Activated naive CD4-positive, alpha-beta T cell treated with anti-CD3 and anti-CD28 coated beads, Interleukin-2, amount 10 ng/mL, durations not matched to agents 7 days and 5 days (primary cell): ENCODE measurements around the gene ANGPT4.
A peak's percentile ranks its signal among the peaks of the same experiment; 100 is the strongest.

Experiments
- CTCF ChIA-PET: fragments of 350-600 bp; sonication (Branson Sonifier 250); formaldehyde crosslinking; loops from one replicate; lab custom pipeline; 2021; ENCODE audit warnings: antibody characterized with exemption; lab: Charles Lee
- DNase-seq: peaks from one replicate; pipeline ENCODE4 v3.0.0-alpha.2; 2020
- H3K27ac Mint-ChIP-seq: one replicate; pipeline ENCODE4 v1.8.0; 2021; ENCODE audit warnings: mild to moderate bottlenecking, moderate library complexity, mixed read lengths
- H3K27me3 Mint-ChIP-seq: one replicate; pipeline ENCODE4 v1.8.0; 2021; ENCODE audit warnings: mild to moderate bottlenecking, mixed read lengths
- H3K36me3 Mint-ChIP-seq: one replicate; pipeline ENCODE4 v1.8.0; 2021; ENCODE audit warnings: mixed read lengths
- H3K4me1 Mint-ChIP-seq: one replicate; pipeline ENCODE4 v1.8.0; 2021; ENCODE audit warnings: mixed read lengths
- H3K4me3 Mint-ChIP-seq: one replicate; pipeline ENCODE4 v1.8.0; 2021; ENCODE audit warnings: mild to moderate bottlenecking, moderate library complexity, mixed read lengths
- H3K9me3 Mint-ChIP-seq: one replicate; pipeline ENCODE4 v1.8.0; 2021; ENCODE audit warnings: mixed read lengths

The ANGPT4 gene

GRCh38 chr20:889106-889505 lies 27.0 kb downstream of the ANGPT4 start:
- Mint-ChIP-seq H3K36me3 (no peaks in the 10 kb centered on the region), H3K4me3 (no peak overlapping the region), H3K27ac (no peak overlapping the region), H3K9me3 (no peaks in the 10 kb centered on the region), H3K27me3 (peaks cover 44% of the 10 kb centered on the region), H3K4me1 (peaks cover 9% of the 10 kb centered on the region)
- CTCF ChIA-PET, result interaction anchor here (1.9 to 2.6 kb wide), 2 partner anchors 67 to 71 kb away, joined by 4 to 6 read pairs; no protein-coding TSS in a partner anchor
- DNase-seq, result no peak

GRCh38 chr20:888057-888456 lies 28.1 kb downstream of the ANGPT4 start:
- H3K27me3 Mint-ChIP-seq, result peaks cover 47% of the 10 kb centered on the region
- no peak overlapping the region for H3K27ac Mint-ChIP-seq
- H3K4me1 Mint-ChIP-seq, result peaks cover 8% of the 10 kb centered on the region
- H3K4me3 Mint-ChIP-seq, result no peak overlapping the region
- H3K9me3 Mint-ChIP-seq, result no peaks in the 10 kb centered on the region
- H3K36me3 Mint-ChIP-seq, result no peaks in the 10 kb centered on the region
- DNase-seq, result no peak
- CTCF ChIA-PET, result interaction anchor here (1.9 kb wide), 1 partner anchor 70 kb away, joined by 4 read pairs; no protein-coding TSS in a partner anchor

GRCh38 chr20:887137-887536 lies 29.0 kb downstream of the ANGPT4 start:
- Mint-ChIP-seq H3K4me3 (no peak overlapping the region), H3K4me1 (peaks cover 13% of the 10 kb centered on the region), H3K36me3 (no peaks in the 10 kb centered on the region), H3K27me3 (peaks cover 41% of the 10 kb centered on the region), H3K9me3 (no peaks in the 10 kb centered on the region), H3K27ac (no peak overlapping the region)
- DNase-seq, result no peak
- CTCF ChIA-PET, result interaction anchor here (1.0 to 1.1 kb wide), 2 partner anchors 52 to 71 kb away, joined by 3 to 4 read pairs; no protein-coding TSS in a partner anchor

GRCh38 chr20:884983-885952 lies 30.9 kb downstream of the ANGPT4 start:
- Mint-ChIP-seq H3K36me3 (no peaks in the 10 kb centered on the region), H3K4me3 (no peak overlapping the region), H3K27me3 (peaks cover 34% of the 10 kb centered on the region), H3K9me3 (no peaks in the 10 kb centered on the region), H3K4me1 (peaks cover 24% of the 10 kb centered on the region), H3K27ac (no peak overlapping the region)
- peak; percentile 41 for DNase-seq
- CTCF ChIA-PET, result interaction anchor here (0.6 to 1.7 kb wide), 2 partner anchors 41 to 71 kb away, joined by 3 to 6 read pairs; no protein-coding TSS in a partner anchor

GRCh38 chr20:881783-882144 lies 34.4 kb downstream of the ANGPT4 start:
- peaks cover 39% of the 10 kb centered on the region for H3K27me3 Mint-ChIP-seq
- H3K27ac Mint-ChIP-seq, result peak overlapping the region; percentile 16
- CTCF ChIA-PET, result no interaction called here
- H3K4me1 Mint-ChIP-seq, result peaks cover 27% of the 10 kb centered on the region
- H3K4me3 Mint-ChIP-seq, result peak overlapping the region; percentile 38
- no peaks in the 10 kb centered on the region for H3K36me3 Mint-ChIP-seq
- no peak for DNase-seq
- H3K9me3 Mint-ChIP-seq, result no peaks in the 10 kb centered on the region

GRCh38 chr20:881051-881782 lies 34.9 kb downstream of the ANGPT4 start:
- no peaks in the 10 kb centered on the region for H3K36me3 Mint-ChIP-seq
- peak overlapping the region; percentile 38 for H3K4me3 Mint-ChIP-seq
- CTCF ChIA-PET, result no interaction called here
- H3K27me3 Mint-ChIP-seq, result peaks cover 44% of the 10 kb centered on the region
- H3K27ac Mint-ChIP-seq, result peak overlapping the region; percentile 16
- no peaks in the 10 kb centered on the region for H3K9me3 Mint-ChIP-seq
- peak; percentile 46 for DNase-seq
- peaks cover 27% of the 10 kb centered on the region for H3K4me1 Mint-ChIP-seq

- Mint-ChIP-seq H3K27me3 (peaks cover 33% of the 10 kb centered on the region), H3K36me3 (no peaks in the 10 kb centered on the region), H3K27ac (no peak overlapping the region), H3K4me3 (no peak overlapping the region), H3K9me3 (no peaks in the 10 kb centered on the region), H3K4me1 (peaks cover 22% of the 10 kb centered on the region)
- CTCF ChIA-PET, result interaction anchor here (0.7 kb wide), 1 partner anchor 76 kb away, joined by 3 read pairs; no protein-coding TSS in a partner anchor
- DNase-seq, result no peak
Observed at GRCh38 chr20:879626-880025, 36.5 kb downstream of the ANGPT4 start.

GRCh38 chr20:878511-879307 lies 37.4 kb downstream of the ANGPT4 start:
- H3K4me1 Mint-ChIP-seq, result peaks cover 25% of the 10 kb centered on the region
- CTCF ChIA-PET, result no interaction called here
- H3K27ac Mint-ChIP-seq, result no peak overlapping the region
- no peak overlapping the region for H3K4me3 Mint-ChIP-seq
- DNase-seq, result peak; percentile 70
- H3K36me3 Mint-ChIP-seq, result no peaks in the 10 kb centered on the region
- H3K27me3 Mint-ChIP-seq, result peaks cover 29% of the 10 kb centered on the region
- no peaks in the 10 kb centered on the region for H3K9me3 Mint-ChIP-seq

- Mint-ChIP-seq H3K27me3 (peaks cover 29% of the 10 kb centered on the region), H3K4me1 (peaks cover 24% of the 10 kb centered on the region)
Observed at GRCh38 chr20:877814-878213, 38.3 kb downstream of the ANGPT4 start.

GRCh38 chr20:875115-875514 lies 41.0 kb downstream of the ANGPT4 start:
- no peaks in the 10 kb centered on the region for H3K36me3 Mint-ChIP-seq
- H3K4me1 Mint-ChIP-seq, result peaks cover 9% of the 10 kb centered on the region
- H3K27ac Mint-ChIP-seq, result no peak overlapping the region
- peaks cover 38% of the 10 kb centered on the region for H3K27me3 Mint-ChIP-seq
- H3K9me3 Mint-ChIP-seq, result no peaks in the 10 kb centered on the region
- H3K4me3 Mint-ChIP-seq, result no peak overlapping the region
- CTCF ChIA-PET, result no interaction called here
- no peak for DNase-seq

More at GRCh38 chr20:877814-878213, 38.3 kb downstream of the ANGPT4 start:
- no peak overlapping the region for H3K4me3 Mint-ChIP-seq
- no peaks in the 10 kb centered on the region for H3K36me3 Mint-ChIP-seq
- H3K27ac Mint-ChIP-seq, result no peak overlapping the region
- CTCF ChIA-PET, result no interaction called here
- no peaks in the 10 kb centered on the region for H3K9me3 Mint-ChIP-seq
- DNase-seq, result no peak

- peaks cover 38% of the 10 kb centered on the region for H3K27me3 Mint-ChIP-seq
- DNase-seq, result no peak
- CTCF ChIA-PET, result no interaction called here
- no peak overlapping the region for H3K4me3 Mint-ChIP-seq
- no peak overlapping the region for H3K27ac Mint-ChIP-seq
- no peaks in the 10 kb centered on the region for H3K36me3 Mint-ChIP-seq
- no peaks in the 10 kb centered on the region for H3K9me3 Mint-ChIP-seq
- peaks cover 7% of the 10 kb centered on the region for H3K4me1 Mint-ChIP-seq
Observed at GRCh38 chr20:873875-874607, 42.1 kb downstream of the ANGPT4 start.

- Mint-ChIP-seq H3K9me3 (no peaks in the 10 kb centered on the region), H3K4me3 (no peak overlapping the region), H3K36me3 (no peaks in the 10 kb centered on the region), H3K27me3 (peaks cover 39% of the 10 kb centered on the region), H3K4me1 (peaks cover 7% of the 10 kb centered on the region), H3K27ac (no peak overlapping the region)
- no peak for DNase-seq
- CTCF ChIA-PET, result interaction anchor here (1.1 kb wide), 1 partner anchor 9 kb away, joined by 3 read pairs; no protein-coding TSS in a partner anchor
Observed at GRCh38 chr20:872855-873520, 43.1 kb downstream of the ANGPT4 start.

- Mint-ChIP-seq H3K9me3 (no peaks in the 10 kb centered on the region), H3K4me1 (peaks cover 7% of the 10 kb centered on the region), H3K4me3 (no peak overlapping the region), H3K36me3 (no peaks in the 10 kb centered on the region), H3K27ac (no peak overlapping the region), H3K27me3 (peaks cover 33% of the 10 kb centered on the region)
- no peak for DNase-seq
- CTCF ChIA-PET, result no interaction called here
Observed at GRCh38 chr20:871948-872347, 44.2 kb downstream of the ANGPT4 start.
